Inflammatory macrophage treated with lipopolysaccharide for 4 hours (primary cell): ENCODE data around the gene EPB41L4B.
A peak's percentile ranks its signal among the peaks of the same experiment; 100 is the strongest.
"Not testable (repeated sequence)": the region's sequence is repeated elsewhere in the genome, so short reads cannot be mapped to it uniquely, and the experiment has no call there.

Experiments
- DNase-seq: peaks from one replicate; pipeline ENCODE4 v3.0.0-alpha.2; 2020

Gene EPB41L4B

GRCh38 chr9:109156708-109157107 is 164.2 kb downstream of the EPB41L4B start:
- no peak for DNase-seq

- no peak for DNase-seq
These were observed 169.8 kb downstream of the EPB41L4B start for GRCh38 chr9:109150925-109151545.

DNA sequence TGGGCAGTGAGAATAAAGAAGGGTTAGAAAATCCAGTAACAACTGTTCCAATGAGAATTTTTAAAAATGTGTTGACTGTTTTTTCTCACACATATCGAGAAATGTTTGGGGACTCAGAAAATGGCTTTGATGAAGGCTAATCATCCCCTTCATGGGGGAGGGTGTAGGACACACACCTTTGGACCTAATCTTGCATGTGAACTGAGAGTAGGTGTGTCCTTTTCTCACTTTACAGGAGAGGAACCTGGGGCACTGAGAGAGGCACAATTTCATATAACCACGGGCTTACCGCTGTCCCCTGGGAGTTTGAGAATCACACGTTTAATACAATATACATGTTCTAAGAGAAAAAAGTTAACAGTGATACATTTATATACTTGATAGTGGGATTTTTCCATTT is 171.1 kb downstream of the EPB41L4B start:
- DNase-seq: no peak

DNA sequence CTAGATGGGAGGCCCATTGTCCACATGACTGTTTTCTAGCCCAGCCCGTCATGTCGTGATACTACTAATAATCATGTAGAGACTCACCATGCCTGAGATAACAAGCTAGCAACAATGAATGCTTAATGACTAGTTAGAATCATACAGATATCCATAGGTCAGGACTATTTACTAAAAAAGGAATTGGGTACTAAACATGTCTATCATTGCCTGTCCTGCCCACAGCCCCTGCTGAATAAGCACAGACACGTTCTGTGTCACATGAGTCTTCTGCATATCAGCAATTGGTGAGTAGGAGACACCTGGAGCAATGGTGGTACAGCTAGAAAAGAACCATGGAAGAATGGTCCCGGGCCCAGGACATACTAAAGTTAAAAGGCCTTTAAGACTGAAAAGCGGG is 171.8 kb downstream of the EPB41L4B start:
- DNase-seq: no peak

DNA sequence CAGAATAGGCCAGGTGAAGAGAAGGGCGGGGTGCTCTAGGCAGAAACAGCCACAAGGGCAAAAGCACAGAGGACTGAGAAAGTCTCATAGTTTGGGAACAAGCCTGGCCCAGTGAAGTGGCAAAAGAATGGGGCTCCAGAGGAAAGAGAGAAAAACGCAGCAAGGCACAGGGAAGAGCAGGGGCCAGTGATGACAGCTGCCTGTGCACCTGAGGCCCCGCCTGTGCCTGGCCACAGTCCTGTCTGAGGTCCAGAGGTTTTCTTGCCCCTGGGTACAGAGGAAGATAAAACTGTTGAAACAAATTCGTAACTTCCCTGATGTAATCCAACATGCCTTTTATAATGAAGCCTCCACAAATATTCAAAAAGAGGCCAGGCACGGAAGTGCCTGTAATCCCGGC is 175.8 kb downstream of the EPB41L4B start:
- no peak for DNase-seq

DNA sequence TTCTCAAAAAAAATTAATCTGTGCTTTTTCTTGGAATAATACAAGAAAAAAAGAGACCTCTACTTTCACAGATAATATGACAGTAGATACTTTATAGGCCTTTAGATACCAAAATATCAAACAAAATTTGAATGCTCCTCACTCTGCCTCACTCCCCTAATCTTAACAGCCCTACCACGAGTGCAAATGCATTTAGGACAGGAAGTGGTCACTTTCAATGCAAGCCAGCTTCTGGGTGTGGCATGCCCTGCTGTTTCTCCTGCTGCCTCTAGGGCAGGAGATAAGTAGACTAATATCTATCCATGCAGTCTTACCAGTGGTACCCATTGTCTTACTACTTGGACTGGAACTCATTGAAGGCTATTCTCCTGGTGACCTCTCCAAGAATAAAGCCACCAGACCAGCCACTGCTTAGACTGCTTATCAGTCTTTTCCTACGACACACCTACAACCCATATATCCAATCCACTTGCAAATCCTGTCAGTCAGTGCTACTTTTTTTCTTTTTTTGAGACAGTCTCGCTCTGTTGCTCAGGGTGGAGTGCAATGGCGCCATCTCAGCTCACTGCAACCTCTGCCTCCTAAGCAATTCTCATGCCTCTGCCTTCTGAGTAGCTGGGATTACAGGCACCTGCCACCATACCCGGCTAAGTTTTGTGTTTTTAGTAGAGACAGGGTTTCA is 176.8 kb downstream of the EPB41L4B start:
- DNase-seq: peak; percentile 37

- DNase-seq: no peak
These were observed 179.5 kb downstream of the EPB41L4B start for GRCh38 chr9:109141375-109141774.

DNA sequence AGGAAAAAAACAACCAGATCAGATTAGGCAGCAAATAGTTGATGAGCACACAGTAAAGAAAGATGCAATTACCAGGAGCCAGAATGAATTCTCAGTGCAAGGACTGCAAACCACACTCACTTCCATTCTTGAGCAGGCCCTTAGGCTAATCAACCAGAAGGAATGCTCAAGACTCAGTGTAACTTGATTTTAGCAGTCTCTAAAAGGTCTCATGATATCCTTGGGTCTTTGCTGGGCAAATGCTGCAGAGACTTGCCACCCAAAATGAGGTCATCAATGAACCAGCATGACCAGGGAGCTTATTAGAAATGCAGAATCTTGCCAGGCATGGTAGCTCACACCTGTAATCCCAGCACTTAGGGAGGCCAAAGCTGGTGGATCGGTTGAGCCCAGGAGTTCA is 181.0 kb downstream of the EPB41L4B start:
- DNase-seq: no peak

- DNase-seq: no peak
These were observed 182.4 kb downstream of the EPB41L4B start for GRCh38 chr9:109138421-109138820.

GRCh38 chr9:109134167-109134578 is 186.7 kb downstream of the EPB41L4B start:
- no peak for DNase-seq

DNA sequence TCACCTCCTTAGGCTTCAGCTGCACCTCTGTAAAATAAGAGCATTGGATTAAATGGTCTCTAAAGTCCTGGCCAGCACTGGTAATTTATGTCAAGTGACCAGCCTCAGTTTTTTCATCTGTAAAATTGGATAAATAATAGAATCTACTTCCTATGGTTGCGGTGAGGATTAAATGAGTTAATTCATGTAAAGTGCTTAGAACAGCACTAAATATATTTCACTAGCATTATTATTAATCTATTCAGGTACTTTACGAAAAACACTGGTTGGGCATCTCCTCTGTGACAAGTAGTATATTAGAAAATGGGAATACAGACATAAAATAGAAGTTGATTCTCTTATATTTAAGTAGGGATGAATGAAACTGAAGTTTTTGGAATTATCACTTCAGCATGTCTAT is 187.3 kb downstream of the EPB41L4B start:
- no peak for DNase-seq

GRCh38 chr9:109132567-109133021 is 188.3 kb downstream of the EPB41L4B start:
- no peak for DNase-seq

DNA sequence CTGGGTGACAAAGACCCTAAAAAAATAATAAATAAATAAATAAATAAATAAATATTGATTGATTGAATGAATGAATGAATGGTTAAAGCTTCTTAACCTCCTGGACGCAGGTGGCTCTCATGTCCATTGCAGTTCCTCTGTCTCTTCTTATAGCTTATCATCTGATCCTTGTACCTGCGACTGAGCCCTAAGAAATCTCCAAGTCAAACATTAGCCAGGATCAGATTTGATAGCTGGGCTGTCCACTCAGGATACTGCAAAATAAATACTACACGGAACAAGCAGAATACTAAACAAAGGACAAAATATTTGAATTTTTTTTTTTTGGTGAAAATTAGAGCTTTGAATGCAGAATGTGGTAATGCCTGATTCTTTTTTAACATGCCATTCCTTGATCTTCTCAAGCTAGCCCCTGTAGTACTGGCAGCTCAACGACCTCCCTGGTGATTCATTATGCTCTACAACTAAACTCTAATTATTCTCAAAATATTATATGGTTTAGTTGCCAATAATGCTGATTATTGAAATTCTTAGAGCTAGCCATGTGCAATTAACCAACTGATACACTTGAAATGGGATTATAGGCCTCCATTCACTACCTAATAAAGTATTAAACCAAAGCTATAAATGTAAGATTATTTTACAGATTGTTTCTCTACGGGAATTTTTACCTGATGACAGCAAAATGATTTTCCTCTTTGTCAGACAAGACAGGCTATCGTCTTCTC is 191.2 kb downstream of the EPB41L4B start:
- no peak for DNase-seq

- DNase-seq: not testable (repeated sequence)
These were observed 194.2 kb downstream of the EPB41L4B start for GRCh38 chr9:109126671-109127070.

- DNase-seq: no peak
These were observed 196.7 kb downstream of the EPB41L4B start for GRCh38 chr9:109124121-109124520.

- DNase-seq: peak; percentile 60
These were observed 197.9 kb downstream of the EPB41L4B start for GRCh38 chr9:109122726-109123621.
